ENCODE results near the gene PTPRR.

The PTPRR gene

DNA sequence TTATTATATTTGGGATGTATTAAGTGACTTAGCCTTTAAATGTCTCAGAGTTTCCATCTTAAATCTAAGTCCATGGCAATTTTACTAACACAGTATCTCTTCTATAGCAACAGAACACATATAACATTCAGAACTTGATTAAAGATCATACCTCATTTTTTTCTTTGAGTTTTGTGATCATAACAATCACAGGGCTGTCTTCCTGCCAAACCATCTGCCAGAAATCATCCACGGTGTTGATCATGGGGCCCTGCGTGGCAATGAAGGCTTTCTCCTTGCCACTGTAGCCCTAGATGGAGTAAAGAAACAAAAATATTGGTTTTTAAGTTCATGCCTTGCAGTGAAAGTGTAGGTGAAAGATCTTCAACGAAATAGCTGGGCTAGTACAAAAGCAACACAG lies 236.6 kb downstream of the PTPRR start:
- DNase-seq, result no peak

DNA sequence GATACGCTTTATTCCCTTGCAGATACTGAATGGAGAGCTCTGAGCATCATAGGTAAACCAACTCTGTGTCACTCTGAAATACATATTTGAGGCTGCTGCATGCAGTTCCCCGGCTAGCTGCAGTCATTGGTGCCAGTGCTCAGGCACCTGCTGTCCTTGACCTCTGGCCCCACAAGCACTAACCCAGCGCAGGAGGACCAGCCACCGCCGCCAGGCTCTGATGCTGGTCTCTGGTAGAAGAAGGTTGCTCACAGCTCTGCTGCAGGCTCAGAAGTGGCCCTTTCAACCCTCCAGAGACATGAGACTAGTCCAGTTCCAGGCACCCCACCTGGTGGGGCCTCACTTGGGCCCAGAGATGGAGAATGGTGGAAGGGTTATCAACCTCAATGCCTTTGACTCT lies 248.8 kb downstream of the PTPRR start:
- DNase-seq, result no peak

DNA sequence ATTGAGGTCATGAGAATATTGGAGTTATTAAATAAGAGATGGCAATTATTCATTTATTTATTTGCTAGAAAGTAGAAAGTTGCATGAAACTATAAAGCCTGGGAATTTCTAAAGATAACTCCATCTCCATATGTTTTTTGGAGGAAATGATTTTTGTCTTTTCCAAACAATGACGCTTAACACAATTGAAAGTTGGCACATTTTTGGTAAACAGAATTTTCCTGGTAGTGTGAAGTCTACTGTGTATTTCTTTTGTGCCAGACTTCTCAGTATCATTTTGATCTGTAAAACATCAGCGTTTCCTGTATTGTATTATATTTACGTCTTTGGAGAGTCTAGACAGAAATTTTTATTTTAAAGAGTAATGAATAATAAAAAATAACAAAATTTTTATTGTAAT lies 249.6 kb downstream of the PTPRR start:
- DNase-seq, result no peak

DNA sequence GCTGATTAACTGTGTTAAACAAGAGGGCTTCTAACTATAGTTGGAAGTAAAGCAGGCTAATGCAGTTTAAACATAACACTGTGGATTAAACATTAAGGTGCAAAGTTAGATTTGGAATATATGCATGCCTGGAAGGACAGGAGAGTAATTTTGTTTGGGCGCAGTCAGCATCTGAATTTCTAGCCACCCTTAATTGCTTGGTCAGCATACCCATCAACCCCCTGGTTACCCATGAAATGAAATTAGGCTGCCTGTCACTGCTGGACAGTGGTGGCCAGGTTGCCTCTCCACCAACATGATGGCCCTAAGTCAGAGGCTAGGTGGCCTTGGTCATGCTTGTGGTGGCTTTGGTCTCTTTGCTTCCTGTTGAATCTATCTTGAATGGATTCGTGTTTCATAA lies 253.3 kb downstream of the PTPRR start:
- DNase-seq, result no peak

DNA sequence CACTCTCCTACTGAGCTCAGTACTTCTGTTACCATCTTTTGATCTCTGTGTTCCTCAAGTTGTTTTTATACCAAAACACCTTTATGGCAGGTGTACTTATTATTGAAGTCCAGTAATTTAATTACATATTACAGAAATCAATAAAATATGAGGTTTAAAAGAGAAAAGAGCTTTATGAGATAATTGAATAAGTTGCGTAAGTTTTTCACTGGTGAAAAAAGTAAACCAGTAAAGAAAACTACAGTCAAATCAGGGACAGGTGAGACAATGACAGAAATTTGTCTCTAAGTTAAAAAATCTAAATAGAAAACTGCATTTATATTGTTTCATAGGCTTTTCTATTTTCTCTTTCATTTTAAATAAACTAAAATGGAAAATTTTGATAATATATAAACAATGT lies 254.2 kb downstream of the PTPRR start:
- no peak for DNase-seq

DNA sequence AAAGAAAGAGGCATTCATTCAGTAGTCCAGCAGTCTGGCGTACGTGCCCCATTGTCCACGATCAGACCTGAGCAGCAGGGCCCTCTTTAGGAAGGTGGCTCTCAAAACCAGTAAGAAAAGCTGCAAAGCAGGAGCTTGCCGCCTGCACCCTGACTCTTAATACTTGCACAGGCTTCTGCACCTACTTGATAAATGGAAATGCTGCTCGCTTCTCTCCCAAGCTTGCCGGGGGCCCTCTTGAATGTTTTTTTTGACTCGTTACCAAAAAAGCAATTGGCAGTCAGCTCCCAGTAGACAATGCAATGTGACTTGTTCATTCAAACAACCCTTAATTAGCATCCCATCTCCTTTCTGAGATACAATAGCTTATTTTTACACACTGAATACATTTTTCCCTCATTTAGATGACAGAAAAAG lies 256.1 kb downstream of the PTPRR start:
- no peak for DNase-seq

DNA sequence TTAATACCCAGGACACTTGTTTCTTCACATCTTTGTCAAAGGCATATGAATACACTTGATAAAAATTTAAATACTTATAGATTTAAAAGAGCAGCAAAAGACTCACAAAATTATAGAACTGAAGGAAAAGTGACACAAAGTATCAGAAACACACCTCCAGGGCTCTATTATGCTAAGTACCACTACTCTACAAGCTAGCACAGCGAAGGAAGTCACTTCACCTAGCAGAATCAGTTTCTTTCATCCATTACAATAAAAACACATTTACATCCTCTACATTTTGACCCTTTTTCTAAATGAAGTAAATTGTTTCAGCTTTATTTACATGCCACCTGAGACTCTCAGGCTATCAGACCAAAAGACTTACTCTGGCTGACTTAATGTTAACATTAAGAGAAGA lies 256.7 kb downstream of the PTPRR start:
- DNase-seq, result no peak

DNA sequence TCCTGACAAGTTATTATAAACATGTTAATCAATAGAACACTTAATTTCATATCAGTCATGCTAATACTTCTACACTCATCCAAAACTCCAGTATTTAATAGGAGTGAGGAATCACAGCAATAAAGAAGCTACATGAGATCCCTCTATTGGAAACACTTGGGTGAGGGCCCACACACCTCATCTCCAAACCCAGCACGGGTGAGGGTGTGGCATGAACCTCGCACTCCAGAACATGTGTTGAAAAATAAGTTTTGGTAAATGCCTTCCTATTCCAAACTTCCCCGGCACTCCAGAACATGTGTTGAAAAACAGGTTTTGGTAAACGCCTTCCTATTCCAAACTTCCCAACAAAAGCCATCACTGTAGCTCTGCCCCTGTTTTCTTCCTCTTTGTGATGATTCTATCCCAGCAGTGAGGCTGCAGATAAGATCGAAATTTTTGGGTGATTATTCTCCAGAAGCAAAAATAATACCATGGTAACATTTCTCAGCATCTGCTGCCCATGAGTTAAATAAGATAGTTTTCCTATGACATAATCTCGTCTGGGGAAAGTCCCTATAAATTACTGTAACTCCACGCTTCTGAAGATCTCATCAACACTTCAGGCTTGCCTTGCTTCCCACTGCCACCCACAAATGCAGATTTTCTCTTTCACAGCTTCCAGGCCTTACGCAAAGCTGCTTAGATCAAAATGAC lies 258.9 kb downstream of the PTPRR start:
- peak; percentile 72 for DNase-seq

DNA sequence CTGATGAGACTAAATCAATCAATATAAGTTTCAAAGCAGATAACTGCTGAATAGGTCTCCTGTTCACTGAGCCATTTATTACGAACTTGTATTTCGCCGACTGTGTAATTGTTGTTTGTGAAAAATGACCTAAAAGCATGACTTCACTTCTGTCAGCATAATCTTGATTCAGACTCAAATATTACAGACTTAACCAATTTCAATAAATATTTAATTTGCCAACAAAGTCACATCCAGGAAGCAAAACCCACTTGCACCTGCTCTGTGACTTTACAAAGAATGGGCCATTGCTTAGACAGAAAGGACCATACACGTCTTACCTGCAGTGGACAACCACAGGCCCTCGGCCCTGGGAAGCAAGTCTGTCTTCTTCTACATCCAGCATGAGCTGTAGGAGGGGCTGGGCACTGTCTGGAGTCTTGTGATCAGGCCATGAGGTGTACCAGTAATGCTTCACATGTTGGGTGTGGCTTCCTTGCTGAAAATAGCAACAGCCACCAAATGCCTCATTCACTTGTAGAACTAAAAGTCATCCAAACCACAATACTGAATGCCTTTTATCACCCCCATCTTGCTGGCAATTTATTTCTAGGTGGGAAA lies 259.8 kb downstream of the PTPRR start:
- no peak for DNase-seq

DNA sequence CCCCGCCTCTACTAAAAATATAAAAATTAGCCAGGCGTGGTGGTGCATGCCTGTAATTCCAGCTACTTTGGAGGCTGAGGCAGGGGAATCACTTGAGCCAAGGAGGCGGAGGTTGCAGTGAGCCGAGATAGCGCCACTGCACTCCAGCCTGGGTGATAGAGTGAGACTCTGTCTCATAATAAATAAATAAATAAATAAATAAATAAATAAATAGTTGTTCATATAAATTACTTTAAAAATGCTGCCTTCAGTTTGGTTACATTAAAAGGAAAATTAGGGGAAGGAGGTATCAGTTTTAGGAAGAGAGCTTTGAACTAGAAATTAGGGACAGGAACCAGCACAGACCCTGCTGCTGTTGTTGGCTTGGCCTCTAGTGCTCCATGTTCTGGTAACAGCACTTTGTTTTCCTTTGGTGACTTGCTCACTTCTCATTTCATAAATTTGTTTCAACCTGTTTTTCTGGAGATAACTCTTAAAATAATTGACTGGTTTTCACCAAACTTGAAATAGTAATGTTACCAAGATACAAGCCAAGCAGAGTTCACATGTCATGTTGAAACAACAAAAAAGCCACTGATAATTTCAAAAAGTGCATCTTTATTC lies 260.4 kb downstream of the PTPRR start:
- DNase-seq, result no peak

DNA sequence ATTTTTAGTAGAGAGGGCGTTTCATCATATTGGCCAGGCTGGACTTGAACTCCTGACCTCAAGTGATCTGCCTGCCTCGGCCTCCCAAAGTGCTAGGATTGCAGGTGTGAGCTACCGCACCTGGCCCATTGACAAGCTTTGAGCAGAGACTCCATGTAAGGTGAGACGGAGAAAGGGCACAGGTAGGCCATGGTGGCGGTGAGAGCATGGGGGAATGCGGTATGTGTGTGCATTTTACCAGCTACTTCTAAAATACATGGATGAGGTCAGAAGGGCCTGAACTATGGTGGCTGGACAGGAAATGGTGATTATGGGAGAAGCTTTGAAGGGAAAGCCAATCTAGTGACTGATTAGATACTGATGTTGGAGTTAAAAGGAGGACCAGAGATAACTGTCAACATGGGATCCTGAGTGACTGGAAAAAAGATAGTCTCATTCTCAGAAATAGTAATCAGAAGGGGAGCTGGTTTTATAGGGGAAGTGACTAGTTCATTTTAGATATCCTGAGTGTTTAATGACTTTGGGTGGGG lies 261.4 kb downstream of the PTPRR start:
- no peak for DNase-seq

DNA sequence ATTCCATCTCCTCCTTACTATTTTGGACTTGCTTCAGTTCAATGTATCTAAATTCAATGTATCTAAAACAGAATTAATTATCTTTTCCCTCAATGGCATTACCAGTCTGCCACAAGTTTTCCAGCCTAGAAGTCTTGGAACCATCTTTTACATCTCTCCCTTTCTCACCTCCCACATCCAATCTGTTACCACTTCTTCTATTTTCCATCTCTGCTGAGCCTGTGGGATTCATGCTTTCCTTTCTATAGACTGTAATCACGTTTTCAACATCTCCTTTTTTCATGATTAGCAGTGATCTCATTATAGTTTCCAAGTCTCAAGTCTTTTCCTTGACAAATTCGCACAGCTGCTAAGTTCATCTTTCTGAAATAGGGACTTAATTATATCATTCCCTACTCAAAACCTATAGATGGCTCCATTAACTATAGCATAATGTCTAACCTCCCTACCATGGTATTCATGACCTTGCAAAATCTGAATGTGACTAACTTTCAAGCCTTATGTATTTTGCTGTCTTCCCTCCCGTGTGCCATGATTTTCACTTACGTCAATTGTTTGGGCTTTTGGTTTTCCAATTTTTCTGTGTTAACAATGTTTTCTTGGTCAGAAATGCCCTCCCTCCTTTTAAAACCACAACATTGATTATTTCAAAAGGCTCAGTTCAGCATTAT lies 262.8 kb downstream of the PTPRR start:
- no peak for DNase-seq

DNA sequence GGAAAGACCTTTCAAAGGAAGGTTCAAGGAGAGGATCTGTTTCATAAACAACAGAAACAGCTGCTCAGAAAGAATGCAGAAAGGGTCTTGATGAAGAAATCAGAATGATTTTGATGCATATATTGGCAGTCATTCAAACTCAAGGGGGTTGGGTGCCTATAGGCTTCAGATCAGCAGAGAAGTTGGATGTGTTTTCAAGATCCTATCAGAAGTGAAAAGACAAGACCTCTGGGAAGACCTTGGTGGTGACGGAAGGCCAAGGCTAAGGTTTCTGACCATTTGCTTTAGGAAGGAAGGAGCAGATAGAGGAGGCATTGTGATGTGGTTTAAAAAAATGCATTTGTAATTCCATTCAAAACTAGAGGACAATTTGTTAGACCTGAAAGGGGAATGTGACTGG lies 268.1 kb downstream of the PTPRR start:
- no peak for DNase-seq

DNA sequence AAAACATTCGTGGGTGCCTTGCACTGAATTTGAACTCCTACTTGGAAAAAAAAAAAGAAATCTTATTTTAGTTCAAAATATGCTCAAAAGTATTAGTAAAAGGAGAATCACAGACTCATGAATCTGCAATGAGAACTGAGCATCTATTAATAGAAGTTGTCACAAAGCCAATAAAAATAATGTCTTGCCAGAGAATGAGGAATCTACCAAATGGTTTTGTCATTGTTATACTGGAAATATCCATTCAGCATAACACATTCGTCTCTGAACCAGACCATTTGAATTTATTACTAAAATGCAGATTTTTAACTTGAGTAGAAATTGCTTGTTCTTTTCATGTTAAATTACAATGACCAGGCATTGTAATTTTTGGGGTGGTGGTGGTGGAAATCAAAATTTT lies 271.7 kb downstream of the PTPRR start:
- no peak for DNase-seq

DNA sequence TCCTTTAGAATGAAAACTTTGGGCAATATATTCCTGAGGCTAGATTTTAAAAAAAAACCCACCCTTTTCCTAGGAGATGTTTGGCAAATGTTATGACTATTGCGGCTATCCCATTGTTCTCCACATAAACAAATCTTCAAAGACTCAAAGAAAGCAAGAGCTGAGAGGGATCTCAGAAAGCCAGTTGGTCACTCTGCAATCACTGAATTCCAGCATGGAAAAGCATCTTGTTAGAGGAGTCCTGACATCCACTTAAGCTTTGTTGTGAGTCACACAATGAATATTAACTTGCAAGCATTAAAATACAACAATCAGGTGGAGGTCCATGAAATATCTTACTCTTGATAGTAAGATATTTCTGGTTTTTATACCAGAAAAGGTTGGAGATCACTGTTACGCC lies 272.3 kb downstream of the PTPRR start:
- no peak for DNase-seq

DNA sequence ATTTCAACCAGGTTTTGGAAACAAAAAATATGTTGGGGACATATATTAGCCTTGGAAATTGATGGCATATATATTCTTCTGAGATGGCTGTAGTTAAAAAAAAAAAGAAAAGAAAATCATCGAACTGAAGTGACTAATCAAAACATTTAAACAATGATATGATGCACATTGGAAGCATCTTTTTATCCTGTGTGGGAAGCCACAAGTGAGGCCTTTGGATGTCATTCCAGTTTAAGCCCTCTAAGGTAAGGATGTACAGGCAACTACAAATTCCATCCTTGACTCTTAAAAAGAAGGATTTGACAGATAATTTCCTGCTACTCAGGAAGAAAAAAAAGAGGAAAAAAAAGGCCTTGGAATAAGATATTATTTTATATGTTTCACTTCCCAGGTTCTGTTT lies 273.7 kb downstream of the PTPRR start:
- DNase-seq, result no peak

DNA sequence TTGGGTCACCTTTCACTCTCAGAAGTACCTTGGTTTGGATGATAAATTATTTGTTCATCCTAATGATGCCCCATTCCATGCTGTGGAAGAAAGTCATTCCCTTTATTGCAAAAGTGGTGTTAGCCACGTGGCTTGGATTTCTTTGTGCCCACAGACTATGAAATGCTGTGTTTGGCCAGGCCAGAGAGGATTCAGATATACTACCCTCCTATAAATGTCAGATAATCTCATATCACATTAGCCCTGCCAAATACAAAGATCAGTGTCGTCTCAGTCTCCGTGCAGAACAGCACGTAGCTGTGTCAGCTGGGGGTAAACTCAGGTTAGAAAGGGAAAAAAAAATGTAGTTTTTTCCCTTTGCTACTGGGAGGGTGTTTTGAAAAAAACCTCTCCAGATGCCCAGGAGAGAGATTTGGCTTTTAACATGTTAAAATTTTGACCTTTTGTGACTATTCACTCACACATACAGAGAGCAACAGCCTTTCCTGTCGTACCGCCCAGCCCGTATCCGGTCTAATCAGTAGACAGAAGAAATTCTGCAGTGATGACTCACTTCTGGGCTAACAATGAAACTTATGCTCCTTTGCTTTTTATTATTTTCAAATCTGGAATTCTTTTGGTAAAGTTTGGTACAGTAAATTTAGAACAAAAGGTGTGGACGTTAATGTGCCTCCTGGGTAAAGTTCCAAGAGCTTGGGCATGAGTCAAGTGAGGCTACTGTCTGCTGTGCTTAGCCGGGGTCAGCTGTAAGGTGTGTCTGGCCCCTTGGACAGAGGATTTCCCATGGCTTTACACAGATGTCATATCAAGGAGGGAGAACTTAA lies 274.8 kb downstream of the PTPRR start:
- DNase-seq, result peak; percentile 39

DNA sequence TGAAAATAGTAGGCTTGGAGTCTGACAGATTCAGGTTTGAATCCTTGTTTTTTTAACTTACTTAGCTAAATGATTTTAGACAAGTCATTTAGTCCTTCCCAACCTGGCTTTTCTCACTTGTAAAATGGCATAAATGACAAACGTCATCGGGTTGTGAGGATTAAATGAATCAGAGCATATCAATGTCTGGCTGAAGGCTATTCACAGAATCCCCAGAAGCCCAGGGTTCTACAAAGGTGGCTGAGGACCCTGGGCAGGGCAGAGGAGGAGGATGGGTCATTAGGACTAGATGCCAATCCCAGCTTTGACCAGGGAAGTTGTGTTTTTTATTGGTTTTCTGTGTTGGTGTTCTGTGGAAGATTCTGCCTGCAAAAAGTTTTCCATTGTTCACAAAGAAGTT lies 275.7 kb downstream of the PTPRR start:
- no peak for DNase-seq

DNA sequence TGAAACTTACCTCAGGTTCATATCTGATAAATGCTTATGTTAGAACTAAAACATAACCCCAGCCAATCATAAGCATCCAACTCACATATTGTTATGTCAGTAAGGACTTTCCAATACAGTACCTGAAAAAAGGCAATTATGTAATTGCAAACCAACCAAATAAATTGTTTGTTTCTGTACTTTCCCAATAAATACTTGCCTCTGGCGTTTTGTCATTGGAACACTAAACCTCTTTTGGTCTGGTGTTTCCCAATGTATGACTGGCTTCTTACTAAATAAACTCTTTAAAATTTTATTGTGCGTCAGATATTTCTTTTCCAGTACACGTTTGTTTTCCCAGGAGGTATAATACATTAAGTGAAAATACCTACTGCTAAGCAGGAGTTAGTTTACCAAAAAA lies 276.6 kb downstream of the PTPRR start:
- DNase-seq, result no peak

DNA sequence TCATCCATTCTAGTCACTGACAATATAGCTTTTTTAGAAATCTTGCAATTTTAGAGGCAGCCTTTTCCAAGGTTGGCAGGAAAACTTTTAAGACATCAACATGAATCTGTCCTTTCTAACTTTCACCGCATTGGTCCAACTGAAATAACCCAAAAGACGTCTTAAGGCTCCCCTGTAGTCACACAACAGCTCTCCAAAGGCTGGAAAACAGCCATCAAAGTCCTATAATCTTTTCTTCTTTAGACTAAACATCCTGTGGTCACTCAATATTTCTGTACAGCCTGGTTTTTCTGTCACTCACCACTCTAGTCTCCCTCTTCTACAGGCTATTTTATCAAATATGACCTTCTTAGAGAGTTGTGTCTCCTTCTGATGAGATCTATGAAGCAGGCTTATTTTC lies 278.8 kb downstream of the PTPRR start:
- DNase-seq, result no peak

DNA sequence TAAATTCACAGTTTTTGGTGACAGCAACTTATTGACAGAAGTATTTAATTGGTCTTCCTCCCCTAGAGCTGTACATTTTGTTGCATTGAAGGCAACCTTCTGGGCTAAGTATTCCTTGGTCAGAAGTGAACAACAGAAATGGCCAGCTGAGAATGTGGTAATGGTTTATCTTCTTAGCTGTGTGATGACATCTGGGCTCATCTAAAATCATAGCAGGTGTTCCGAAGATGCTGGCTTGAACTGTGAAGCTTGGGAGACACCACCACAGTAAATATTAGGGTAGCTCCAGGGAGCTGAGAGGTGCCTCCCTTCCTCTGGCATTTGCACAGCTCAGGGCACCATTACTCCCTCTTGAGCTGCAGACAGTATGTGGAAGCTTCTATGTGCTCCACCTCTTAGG lies 279.6 kb downstream of the PTPRR start:
- no peak for DNase-seq

DNA sequence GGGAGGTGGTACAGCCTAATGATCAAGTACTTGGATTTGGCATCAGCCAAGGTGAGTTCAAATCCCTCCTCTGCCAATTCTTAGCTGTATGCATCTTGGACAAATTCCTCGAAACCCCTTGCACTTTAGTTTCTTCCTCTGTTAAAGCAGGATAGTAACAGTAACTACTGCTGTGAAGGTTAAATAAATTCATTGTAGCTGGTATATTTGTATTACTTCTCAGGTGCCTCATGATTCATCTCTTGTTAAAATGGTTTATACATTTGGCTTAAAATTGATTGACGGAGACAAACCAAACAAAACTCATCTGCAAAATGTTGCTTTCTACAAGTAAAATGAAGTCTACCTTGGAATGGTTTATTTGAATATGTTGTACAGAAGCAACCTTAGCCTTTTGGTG lies 281.0 kb downstream of the PTPRR start:
- no peak for DNase-seq
